ENCODE data around the gene SLC22A17.

DNA sequence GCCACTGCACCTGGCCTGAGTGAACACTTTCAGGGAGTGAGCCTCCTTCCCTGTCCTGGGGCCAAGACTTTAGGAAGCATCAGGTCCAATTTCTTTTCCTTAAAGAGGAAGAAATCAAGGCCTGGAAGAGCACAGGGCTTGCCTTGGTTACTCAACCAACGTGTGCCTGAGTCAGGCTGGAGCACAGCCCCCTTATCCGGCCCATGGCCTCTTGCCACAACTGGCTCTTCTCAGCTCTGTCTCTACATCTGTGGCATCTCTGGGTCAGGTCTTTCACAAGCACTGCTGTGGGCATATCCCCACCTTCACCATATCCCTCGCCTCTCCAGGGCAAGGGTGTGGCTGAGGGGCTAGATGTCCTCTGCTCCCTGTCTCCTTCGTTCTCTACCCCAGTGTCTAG lies 48.6 kb upstream of the SLC22A17 start:
- TF ChIP-seq, protein P1, sequence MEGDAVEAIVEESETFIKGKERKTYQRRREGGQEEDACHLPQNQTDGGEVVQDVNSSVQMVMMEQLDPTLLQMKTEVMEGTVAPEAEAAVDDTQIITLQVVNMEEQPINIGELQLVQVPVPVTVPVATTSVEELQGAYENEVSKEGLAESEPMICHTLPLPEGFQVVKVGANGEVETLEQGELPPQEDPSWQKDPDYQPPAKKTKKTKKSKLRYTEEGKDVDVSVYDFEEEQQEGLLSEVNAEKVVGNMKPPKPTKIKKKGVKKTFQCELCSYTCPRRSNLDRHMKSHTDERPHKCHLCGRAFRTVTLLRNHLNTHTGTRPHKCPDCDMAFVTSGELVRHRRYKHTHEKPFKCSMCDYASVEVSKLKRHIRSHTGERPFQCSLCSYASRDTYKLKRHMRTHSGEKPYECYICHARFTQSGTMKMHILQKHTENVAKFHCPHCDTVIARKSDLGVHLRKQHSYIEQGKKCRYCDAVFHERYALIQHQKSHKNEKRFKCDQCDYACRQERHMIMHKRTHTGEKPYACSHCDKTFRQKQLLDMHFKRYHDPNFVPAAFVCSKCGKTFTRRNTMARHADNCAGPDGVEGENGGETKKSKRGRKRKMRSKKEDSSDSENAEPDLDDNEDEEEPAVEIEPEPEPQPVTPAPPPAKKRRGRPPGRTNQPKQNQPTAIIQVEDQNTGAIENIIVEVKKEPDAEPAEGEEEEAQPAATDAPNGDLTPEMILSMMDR (IDR thresholded peaks at IDR 0.05) = no peak
- no peak for TF ChIP-seq EZH2phosphoT487 (IDR thresholded peaks at IDR 0.05)
